T-helper 2 cell treated with Interferon-gamma antibody and Interleukin-4, amounts not matched to agents 100 ng/mL and 5 ng/mL, for 36 hours (primary cell): ENCODE data around the gene ABHD16B. TPM values are rescaled to one million over a fixed set of nuclear protein-coding genes. Genes with fewer than 3 reads are reported as not detected.
"Not testable (repeated sequence)": the region's sequence is repeated elsewhere in the genome, so short reads cannot be mapped to it uniquely, and the experiment has no call there.

ENCODE experiments used
- intact Hi-C: fragments of 100-400 bp; cut with micrococcal nuclease; formaldehyde crosslinking; loops from one replicate; pipeline ENCODE4 v1.15.1; 2023
- total RNA-seq: library from RNA; stranded (reverse); gene quantifications from 2 replicates; pipeline ENCODE4 v1.2.3, GENCODE V29; 2022

Gene ABHD16B
- total RNA-seq, 1 donor from 2014 or later, result not detected

DNA sequence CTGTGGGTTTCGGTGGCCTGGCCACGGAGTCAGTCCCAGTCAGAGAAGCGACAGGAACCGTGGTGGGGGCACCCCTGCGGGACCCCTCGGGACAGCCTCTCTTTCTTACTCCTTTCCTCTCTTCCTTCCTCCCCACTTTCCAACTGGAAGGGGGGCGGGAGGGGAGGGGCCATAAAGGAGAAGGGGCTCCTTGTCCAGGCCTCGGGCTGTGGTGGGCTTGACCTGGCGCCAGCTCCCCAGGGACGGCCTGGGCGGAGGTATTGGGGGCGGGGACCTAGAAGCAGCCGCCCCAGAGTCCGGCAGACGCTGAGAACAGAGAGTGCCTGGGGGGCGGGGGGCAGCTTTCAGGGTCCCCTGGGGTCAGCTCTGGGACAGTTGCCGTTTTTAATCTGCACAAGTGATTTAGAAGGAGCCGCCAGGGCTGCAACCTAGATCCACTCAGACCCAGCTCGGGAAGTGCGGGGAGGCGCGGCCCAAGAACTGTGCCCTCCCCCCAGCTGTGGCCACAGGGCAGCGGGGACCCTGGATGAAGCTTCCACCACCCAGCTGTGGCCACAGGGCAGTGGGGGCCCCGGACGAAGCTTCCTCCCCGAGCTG lies 6.4 kb upstream of the ABHD16B start:
- intact Hi-C loops, result no loop called here

- intact Hi-C loops, result no loop called here
Observed at GRCh38 chr20:63855363-63856097, 5.8 kb upstream of the ABHD16B start.

- intact Hi-C loops, result no loop called here
Observed at GRCh38 chr20:63856098-63856511, 5.2 kb upstream of the ABHD16B start.

- intact Hi-C loops, result no loop called here
Observed at GRCh38 chr20:63857764-63858392, 3.4 kb upstream of the ABHD16B start.

DNA sequence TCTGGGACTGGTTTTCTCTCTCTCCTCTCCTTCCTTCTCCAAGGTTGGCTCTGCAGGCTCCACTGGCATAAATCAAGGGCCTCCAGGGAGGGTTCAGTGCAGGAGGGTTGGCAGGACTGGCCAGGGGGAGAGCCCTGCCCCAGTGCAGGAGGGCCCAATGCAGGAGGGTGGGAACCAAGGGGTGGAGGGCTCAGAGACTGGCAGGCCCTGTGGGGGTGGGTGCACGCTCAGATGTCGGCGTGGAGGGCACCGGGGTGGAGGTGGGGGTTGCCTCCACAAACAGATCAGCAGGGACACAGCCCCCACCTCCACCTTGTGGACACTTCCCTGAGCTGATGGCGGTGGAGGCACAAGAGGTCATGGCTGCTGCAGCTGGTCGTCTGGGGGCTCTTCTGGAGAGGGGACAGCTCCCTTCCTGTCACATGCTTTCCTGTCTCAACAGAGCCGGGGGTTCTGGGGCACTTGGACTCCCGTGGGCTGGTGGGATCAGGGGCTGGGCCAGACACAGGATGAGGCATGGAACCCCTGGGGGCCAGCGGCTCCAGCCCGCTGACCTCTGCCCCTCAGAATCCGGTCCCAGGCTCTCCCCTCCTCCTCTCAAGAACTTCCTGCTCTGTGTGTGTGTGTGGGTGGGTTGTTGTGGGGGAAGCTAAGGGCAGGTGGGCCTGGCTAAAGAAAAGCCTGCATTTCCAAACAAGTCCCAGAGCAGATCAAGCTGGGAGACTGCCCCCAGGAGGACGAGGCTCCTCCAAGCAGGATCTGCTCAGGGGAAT lies 2.7 kb upstream of the ABHD16B start:
- intact Hi-C loops, result no loop called here

- intact Hi-C loops, result no loop called here
Observed at GRCh38 chr20:63859166-63859699, 2.1 kb upstream of the ABHD16B start.

DNA sequence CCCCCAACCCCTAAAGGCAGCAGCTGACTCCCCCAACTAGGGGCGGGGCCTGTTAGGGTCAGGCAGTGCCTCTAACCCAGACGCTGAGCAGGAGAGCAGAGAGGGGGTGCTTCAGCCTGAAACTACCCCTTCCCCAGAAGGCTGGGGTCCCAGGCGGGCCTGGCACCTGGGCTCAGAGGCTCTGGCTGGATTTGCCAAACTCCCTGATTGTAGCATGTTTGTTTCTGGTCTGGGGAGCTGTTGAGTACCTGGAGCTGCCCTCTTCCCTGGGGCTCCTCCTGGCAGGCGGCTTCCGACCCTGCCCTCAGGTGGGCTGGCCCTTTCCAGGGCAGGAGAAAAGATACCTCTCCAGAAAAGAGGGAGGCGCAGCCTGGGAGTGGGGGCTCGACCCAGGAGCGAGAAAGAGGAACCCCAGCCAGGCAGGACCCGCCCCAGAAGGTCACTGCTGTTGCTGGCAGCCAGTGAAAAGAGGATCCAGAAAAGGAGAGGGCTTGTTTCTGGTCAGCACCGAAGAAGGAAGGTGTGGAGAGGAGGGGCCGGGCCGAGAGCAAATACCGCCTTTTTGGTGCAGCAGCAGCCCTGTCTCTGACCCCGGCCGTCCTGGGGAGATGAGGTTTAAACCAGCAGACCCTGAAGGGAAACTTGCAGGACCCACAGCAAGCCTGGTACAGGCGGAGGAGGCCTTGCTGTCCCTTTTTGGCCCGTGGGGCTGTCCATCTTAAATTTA lies 810 bp upstream of the ABHD16B start:
- intact Hi-C loops, result loop anchor here (10.0 kb wide), 3 partner anchors 126 to 206 kb away; partner anchors contain the start of genes LIME1, RTEL1, SLC2A4RG and STMN3

GRCh38 chr20:63861981-63862901 lies 943 bp downstream of the ABHD16B start:
- intact Hi-C loops, result loop anchor here (10.0 kb wide), 3 partner anchors 127 to 207 kb away; partner anchors contain the start of genes LIME1, RTEL1, SLC2A4RG and STMN3

DNA sequence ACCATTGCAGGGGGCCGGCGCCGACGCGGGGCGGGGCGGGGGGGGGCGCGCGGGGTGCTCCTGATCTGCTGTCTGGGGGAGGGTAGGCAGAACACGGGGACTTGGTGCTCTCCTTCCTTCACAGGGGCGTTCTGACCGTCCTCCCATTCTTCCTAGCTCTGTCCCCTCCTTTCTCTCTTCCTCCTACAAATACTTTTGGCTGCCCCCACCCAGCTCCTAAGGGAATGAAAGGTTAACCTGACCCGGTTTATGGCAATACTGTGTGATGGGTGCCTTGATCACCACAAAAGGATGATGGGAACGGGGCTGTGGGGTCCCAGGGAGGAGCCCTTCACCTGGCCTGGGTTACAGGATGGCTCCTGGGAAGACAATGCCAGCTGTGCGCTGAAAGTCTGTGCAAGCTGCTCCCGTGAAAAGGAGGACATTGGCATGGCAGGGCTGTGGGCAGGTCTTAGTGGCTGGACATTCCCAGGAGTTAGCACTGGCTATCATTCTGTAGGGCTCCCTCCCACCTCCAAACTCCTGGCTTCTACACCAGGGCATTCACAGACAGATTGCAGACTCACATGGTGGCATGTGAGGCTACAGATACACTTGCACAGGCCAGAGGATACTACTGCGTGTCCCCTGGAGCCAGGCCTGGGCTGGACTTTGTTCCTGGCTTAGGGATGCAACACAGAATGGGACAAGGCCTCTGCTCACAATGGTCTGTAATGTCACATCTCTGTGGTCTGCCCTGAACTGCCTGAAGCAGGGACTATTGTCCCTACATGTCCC lies 1.9 kb downstream of the ABHD16B start:
- intact Hi-C loops, result loop anchor here (10.0 kb wide), 3 partner anchors 128 to 208 kb away; partner anchors contain the start of genes LIME1, RTEL1, SLC2A4RG and STMN3

- intact Hi-C loops, result loop anchor here (1.0 to 10.0 kb wide), 7 partner anchors 77 to 327 kb away; partner anchors contain the start of genes ARFRP1, LIME1, PTK6 and RTEL1
Observed at GRCh38 chr20:63863798-63864544, 2.7 kb downstream of the ABHD16B start.

DNA sequence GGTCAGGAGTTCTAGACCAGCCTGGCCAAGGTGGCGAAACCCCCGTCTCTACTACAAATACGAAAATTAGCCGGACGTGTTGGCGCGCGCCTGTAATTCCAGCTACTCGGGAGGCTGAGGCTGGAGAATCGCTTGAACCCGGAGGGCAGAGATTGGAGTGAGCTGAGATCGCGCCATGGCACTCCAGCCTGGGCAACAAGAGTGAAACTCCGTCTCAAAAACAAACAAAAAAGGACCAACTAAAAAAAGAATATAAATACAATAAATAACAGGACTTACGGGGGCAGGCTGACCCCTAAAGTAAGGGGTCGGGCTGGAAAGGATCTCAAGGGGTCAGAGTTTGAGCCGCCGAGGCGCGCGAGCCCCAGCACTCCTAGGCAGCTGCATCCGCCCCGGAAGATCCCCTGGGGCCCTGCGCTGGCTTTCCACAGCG lies 3.3 kb downstream of the ABHD16B start:
- intact Hi-C loops, result loop anchor here (1.0 to 10.0 kb wide), 7 partner anchors 78 to 328 kb away; partner anchors contain the start of genes ARFRP1, LIME1, PTK6 and RTEL1

GRCh38 chr20:63864978-63865640 lies 3.8 kb downstream of the ABHD16B start, which contains the start of gene TPD52L2:
Gene TPD52L2 (plus strand): TSS chr20:63865270. CDS start chr20:63865366, 96 bp downstream.
- intact Hi-C loops, result loop anchor here (1.0 to 10.0 kb wide), 8 partner anchors 29 to 328 kb away; partner anchors contain the start of genes ARFRP1, LIME1, PTK6 and RTEL1

GRCh38 chr20:63867042-63867441 lies 5.7 kb downstream of the ABHD16B start:
- intact Hi-C loops, result loop anchor here (10.0 kb wide), 3 partner anchors 132 to 212 kb away; partner anchors contain the start of genes LIME1, RTEL1, SLC2A4RG and STMN3

DNA sequence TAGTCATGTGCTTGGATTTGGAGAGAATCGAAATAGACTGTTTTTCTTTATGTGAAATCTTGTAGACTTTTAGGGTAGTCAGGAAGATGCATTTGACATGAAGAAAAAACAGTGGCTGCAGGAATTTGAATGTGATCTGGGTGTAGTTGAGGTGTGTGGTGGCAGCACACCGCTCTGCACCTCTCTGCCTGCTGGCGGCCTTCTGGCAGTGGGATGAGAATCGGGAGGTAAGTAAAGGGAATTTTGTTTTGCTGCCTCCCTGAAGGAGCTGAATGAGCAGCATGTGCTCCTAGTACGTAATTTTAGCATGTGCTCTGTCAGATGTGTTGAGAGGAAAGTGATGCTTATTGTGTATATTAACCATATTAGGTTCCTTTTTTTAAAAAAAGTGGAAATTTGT lies 7.0 kb downstream of the ABHD16B start:
- intact Hi-C loops, result loop anchor here (10.0 kb wide), 3 partner anchors 133 to 213 kb away; partner anchors contain the start of genes LIME1, RTEL1, SLC2A4RG and STMN3

DNA sequence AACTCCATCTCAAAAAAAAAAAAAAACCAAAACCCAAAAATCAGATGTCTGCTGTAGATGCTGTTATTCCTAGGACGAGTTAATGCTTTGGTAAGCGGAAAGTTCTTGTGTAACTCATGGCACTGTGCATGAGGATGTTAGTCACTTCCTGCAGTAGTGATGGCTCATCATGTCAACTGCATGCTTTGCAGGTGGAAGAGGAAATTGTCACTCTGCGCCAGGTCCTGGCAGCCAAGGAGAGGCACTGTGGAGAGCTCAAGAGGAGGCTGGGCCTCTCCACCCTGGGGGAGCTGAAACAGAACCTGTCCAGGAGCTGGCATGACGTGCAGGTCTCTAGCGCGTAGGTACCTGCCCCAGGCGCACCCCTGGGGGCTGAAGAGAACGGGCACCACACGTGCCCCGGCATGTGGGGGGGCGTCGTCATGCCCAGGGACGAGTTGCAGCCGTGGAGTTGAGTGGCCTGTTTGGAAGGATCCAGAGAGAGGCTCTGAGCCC lies 12.2 kb downstream of the ABHD16B start:
- intact Hi-C loops, result no loop called here

DNA sequence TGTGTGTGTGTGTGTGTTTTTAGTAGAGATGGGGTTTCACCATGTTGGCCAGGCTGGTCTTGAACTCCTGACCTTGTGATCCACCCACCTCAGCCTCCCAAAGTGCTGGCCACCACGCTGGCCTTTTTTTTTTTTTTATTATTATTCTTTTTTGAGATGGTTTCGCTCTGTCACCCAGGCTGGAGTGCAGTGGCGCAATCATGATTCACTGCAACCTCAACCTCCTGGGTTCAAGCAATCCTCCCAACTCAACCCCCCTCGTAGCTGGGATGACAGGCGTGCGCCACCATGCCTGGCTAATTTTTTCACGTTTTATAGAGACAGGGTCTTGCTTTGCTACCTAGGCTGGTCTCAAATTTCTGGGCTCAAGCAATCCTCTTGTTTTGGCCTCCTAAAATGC lies 12.9 kb downstream of the ABHD16B start:
- intact Hi-C loops, result not testable (repeated sequence)
